ENCODE results near the gene CFAP99.

DNA sequence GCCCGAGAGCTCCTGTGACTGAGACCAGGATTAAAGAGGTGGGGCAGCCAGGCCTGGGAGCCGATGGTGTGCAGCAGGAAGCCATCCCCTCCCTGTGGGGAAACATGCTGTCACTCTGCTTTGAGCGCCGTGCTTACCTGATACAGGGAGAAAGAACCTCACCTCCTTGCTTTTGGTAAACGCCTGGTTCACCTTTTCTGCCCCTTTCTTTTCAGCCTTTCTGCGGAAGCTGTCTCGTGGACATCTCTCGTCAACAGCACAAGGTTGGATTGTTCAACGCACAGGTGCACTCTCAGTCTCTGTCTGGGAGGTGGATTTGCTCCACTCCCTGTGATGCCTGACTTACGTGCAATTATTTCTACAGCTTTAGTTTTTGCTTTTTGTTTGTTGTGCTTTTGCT, 12.3 kb upstream of the CFAP99 start:
- TF ChIP-seq POLR2AphosphoS5 (IDR thresholded peaks at IDR 0.05) = no peak
- TF ChIP-seq, protein P1, sequence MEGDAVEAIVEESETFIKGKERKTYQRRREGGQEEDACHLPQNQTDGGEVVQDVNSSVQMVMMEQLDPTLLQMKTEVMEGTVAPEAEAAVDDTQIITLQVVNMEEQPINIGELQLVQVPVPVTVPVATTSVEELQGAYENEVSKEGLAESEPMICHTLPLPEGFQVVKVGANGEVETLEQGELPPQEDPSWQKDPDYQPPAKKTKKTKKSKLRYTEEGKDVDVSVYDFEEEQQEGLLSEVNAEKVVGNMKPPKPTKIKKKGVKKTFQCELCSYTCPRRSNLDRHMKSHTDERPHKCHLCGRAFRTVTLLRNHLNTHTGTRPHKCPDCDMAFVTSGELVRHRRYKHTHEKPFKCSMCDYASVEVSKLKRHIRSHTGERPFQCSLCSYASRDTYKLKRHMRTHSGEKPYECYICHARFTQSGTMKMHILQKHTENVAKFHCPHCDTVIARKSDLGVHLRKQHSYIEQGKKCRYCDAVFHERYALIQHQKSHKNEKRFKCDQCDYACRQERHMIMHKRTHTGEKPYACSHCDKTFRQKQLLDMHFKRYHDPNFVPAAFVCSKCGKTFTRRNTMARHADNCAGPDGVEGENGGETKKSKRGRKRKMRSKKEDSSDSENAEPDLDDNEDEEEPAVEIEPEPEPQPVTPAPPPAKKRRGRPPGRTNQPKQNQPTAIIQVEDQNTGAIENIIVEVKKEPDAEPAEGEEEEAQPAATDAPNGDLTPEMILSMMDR (IDR thresholded peaks at IDR 0.05) = no peak
- TF ChIP-seq POLR2A (IDR thresholded peaks at IDR 0.05) = no peak
- TF ChIP-seq EP300 (IDR thresholded peaks at IDR 0.05) = no peak

All from stomach (tissue), 4 donors.